ENCODE data around the gene MYBBP1A.

DNA sequence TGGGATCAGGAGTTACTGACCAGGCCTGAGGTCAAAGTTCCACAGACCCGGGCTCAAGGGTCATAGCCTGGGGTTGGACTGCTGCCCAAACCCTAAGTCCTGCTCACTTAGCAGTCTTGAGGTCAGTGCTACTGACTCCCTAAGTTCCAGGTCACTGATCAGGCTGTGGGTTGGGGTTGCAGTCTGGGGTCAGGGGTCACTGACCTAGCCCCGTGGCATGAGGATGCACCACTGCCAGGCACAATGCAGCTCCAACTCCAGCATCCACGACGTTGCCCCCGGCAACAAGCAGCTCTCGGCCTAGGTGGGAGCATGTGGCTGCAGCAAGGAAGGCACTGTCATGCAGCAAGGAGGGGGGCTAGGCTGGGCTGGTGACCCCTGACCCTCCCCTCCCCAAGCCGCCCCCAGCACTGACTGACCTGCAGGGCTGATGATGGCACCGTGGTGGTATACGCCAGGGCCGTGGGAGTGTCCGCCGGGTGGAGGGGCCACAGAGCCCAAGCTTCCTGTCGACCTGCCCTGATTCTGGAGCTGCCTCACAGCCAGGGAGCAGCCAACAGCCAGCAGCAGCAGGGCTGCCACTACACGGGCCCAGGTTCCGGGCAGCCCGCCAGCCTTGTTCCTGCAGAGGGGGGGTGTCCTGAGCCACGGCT, 4.1 kb upstream of the MYBBP1A start:
- TF ChIP-seq POLR2A (IDR thresholded peaks at IDR 0.05; ENCODE audit: extremely low read depth, insufficient read length): no peak
- TF ChIP-seq, protein P1, sequence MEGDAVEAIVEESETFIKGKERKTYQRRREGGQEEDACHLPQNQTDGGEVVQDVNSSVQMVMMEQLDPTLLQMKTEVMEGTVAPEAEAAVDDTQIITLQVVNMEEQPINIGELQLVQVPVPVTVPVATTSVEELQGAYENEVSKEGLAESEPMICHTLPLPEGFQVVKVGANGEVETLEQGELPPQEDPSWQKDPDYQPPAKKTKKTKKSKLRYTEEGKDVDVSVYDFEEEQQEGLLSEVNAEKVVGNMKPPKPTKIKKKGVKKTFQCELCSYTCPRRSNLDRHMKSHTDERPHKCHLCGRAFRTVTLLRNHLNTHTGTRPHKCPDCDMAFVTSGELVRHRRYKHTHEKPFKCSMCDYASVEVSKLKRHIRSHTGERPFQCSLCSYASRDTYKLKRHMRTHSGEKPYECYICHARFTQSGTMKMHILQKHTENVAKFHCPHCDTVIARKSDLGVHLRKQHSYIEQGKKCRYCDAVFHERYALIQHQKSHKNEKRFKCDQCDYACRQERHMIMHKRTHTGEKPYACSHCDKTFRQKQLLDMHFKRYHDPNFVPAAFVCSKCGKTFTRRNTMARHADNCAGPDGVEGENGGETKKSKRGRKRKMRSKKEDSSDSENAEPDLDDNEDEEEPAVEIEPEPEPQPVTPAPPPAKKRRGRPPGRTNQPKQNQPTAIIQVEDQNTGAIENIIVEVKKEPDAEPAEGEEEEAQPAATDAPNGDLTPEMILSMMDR (IDR thresholded peaks at IDR 0.05; ENCODE audit: low read depth, low read length): no peak
- TF ChIP-seq, protein P2, sequence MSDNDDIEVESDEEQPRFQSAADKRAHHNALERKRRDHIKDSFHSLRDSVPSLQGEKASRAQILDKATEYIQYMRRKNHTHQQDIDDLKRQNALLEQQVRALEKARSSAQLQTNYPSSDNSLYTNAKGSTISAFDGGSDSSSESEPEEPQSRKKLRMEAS (IDR thresholded peaks at IDR 0.05; ENCODE audit: low read depth, low read length): no peak

Data from NB4 (cell line).